ENCODE measurements around the gene MRPL54. TPM values are rescaled to one million over a fixed set of nuclear protein-coding genes. Genes with fewer than 3 reads are reported as not detected.

Gene MRPL54
- polyA plus RNA-seq, 2 of the 4 experiments (the other 2 are of a cell fraction): 30.8 to 47.5 TPM

- no peak for TF ChIP-seq MAZ (IDR thresholded peaks at IDR 0.05; ENCODE audit: borderline replicate concordance, low read depth, low read length)
- TF ChIP-seq BHLHE40 (IDR thresholded peaks at IDR 0.05; ENCODE audit: low read depth, low read length): no peak
Measured at GRCh38 chr19:3778899-3779723, 16.6 kb downstream of the MRPL54 start (continued).

GRCh38 chr19:3780786-3781304, 18.4 kb downstream of the MRPL54 start:
- ChIA-PET CTCF (interaction anchor here (0.7 kb wide), 1 partner anchor 19 kb away, joined by 3 read pairs; the partner anchor contains the start of genes APBA3 and MRPL54), POLR2A (no interaction called here)
- FAIRE-seq: no peak
- 41% methylated on average over 5 of the region's 9 CpGs for WGBS (ENCODE audit: missing lambda C conversion rate)
- no peak overlapping the region for H3K4me3 ChIP-seq
- no peak overlapping the region for H3K4me2 ChIP-seq
- peaks cover 19% of the 10 kb centered on the region for H3K9me3 ChIP-seq
- H3K4me1 ChIP-seq: peaks cover 9% of the 10 kb centered on the region; the same call in 1 of the 3 replicates
- DNase-seq (ENCODE audit: low read depth in 1 of 2, low spot score in 1 of 2): no peak
- no peak for TF ChIP-seq FOXS1 (CRISPR knock-in tag; IDR thresholded peaks at IDR 0.05)
- TF ChIP-seq USF2 (IDR thresholded peaks at IDR 0.05): no peak
- TF ChIP-seq MAZ (IDR thresholded peaks at IDR 0.05; ENCODE audit: borderline replicate concordance, low read depth, low read length): no peak
- no peak for TF ChIP-seq TFCP2L1 (CRISPR knock-in tag; IDR thresholded peaks at IDR 0.05)
- TF ChIP-seq CBX8 (IDR thresholded peaks at IDR 0.05): no peak
- no peak for TF ChIP-seq FOSB (CRISPR knock-in tag; IDR thresholded peaks at IDR 0.05)
- no peak for TF ChIP-seq ZC3H11A (IDR thresholded peaks at IDR 0.05)
- no peak for TF ChIP-seq ZSCAN20 (CRISPR knock-in tag; IDR thresholded peaks at IDR 0.05)
- H3K27ac ChIP-seq: no peak overlapping the region
- no peak for ATAC-seq

- ChIA-PET POLR2A (no interaction called here), CTCF (interaction anchor here (0.6 kb wide), 1 partner anchor 206 kb away, joined by 4 read pairs; no protein-coding TSS in a partner anchor)
- Histone ChIP-seq H3K4me2 (no peak overlapping the region), H3K4me1 (peaks cover 9% of the 10 kb centered on the region; the same call in 1 of the 3 replicates), H3K27ac (no peak overlapping the region), H3K9me3 (peaks cover 19% of the 10 kb centered on the region), H3K4me3 (no peak overlapping the region)
- no peak for DNase-seq (ENCODE audit: low read depth in 1 of 2, low spot score in 1 of 2)
- TF ChIP-seq REST (IDR thresholded peaks at IDR 0.05) (no peak), ZSCAN20 (CRISPR knock-in tag; IDR thresholded peaks at IDR 0.05) (no peak), RCOR1 (IDR thresholded peaks at IDR 0.05; ENCODE audit: low read depth, low read length) (no peak), HOXA7 (CRISPR knock-in tag; IDR thresholded peaks at IDR 0.05) (no peak), TP53 (CRISPR knock-in tag; IDR thresholded peaks at IDR 0.05) (no peak), MYC (IDR thresholded peaks at IDR 0.05; ENCODE audit: borderline replicate concordance, low read length) (no peak), EHMT2 (IDR thresholded peaks at IDR 0.05; ENCODE audit: low read depth) (no peak), MAFK (IDR thresholded peaks at IDR 0.05; ENCODE audit: partially characterized antibody) (no peak), CHD4 (IDR thresholded peaks at IDR 0.05; ENCODE audit: borderline replicate concordance) (no peak), ZFP36 (IDR thresholded peaks at IDR 0.05; ENCODE audit: borderline replicate concordance, partially characterized antibody) (no peak), EP300 (IDR thresholded peaks at IDR 0.05) (no peak)
- no peak for ATAC-seq
- no peak for FAIRE-seq
- WGBS (ENCODE audit: missing lambda C conversion rate): 87% methylated on average over 2 of the region's 2 CpGs
Measured at GRCh38 chr19:3781603-3782002, 19.1 kb downstream of the MRPL54 start.

Data from A549 (cell line).